ENCODE data around the gene DMBT1. TPM values are rescaled to one million over a fixed set of nuclear protein-coding genes. Genes with fewer than 3 reads are reported as not detected.
"Not testable (repeated sequence)": the region's sequence is repeated elsewhere in the genome, so short reads cannot be mapped to it uniquely, and the experiment has no call there.

The DMBT1 gene
- polyA plus RNA-seq, 5 donors: 0.18 to 1.6 (median 1.0) TPM

- no peak for DNase-seq
These were observed 16.8 kb downstream of the DMBT1 start for GRCh38 chr10:122577311-122577885.

GRCh38 chr10:122586070-122586469 is 25.5 kb downstream of the DMBT1 start:
- DNase-seq: not testable (repeated sequence)

- no peak for DNase-seq
These were observed 26.7 kb downstream of the DMBT1 start for GRCh38 chr10:122587098-122587760.

GRCh38 chr10:122588381-122588780 is 27.8 kb downstream of the DMBT1 start:
- DNase-seq: no peak

GRCh38 chr10:122590153-122590552 is 29.6 kb downstream of the DMBT1 start:
- no peak for DNase-seq

- no peak for DNase-seq
These were observed 31.2 kb downstream of the DMBT1 start for GRCh38 chr10:122591736-122592135.

GRCh38 chr10:122592161-122592560 is 31.6 kb downstream of the DMBT1 start:
- DNase-seq: no peak

- DNase-seq: no peak
These were observed 57.1 kb downstream of the DMBT1 start for GRCh38 chr10:122617476-122618270.

- DNase-seq: no peak
These were observed 58.1 kb downstream of the DMBT1 start for GRCh38 chr10:122618461-122619165.

- DNase-seq: not testable (repeated sequence)
These were observed 60.4 kb downstream of the DMBT1 start for GRCh38 chr10:122620961-122621360.

GRCh38 chr10:122624546-122624945 is 64.0 kb downstream of the DMBT1 start:
- DNase-seq: no peak

GRCh38 chr10:122630526-122630925 is 70.0 kb downstream of the DMBT1 start:
- DNase-seq: no peak

GRCh38 chr10:122632031-122632430 is 71.5 kb downstream of the DMBT1 start:
- no peak for DNase-seq

GRCh38 chr10:122632576-122632975 is 72.0 kb downstream of the DMBT1 start:
- no peak for DNase-seq

GRCh38 chr10:122636953-122637352 is 76.4 kb downstream of the DMBT1 start:
- DNase-seq: no peak

- peak; percentile 49 to 72 for DNase-seq
These were observed 76.8 kb downstream of the DMBT1 start for GRCh38 chr10:122637376-122637775.

GRCh38 chr10:122638106-122638505 is 77.6 kb downstream of the DMBT1 start:
- no peak for DNase-seq

GRCh38 chr10:122639801-122640200 is 79.2 kb downstream of the DMBT1 start:
- DNase-seq: no peak

GRCh38 chr10:122640921-122641320 is 80.4 kb downstream of the DMBT1 start:
- DNase-seq: no peak

- no peak for DNase-seq
These were observed 82.4 kb downstream of the DMBT1 start for GRCh38 chr10:122642726-122643605.

- DNase-seq: no peak
These were observed 83.5 kb downstream of the DMBT1 start for GRCh38 chr10:122643931-122644534.
